ENCODE results near the gene ENPP4. TPM values are rescaled to one million over a fixed set of nuclear protein-coding genes. Genes with fewer than 3 reads are reported as not detected.

Gene ENPP4
- total RNA-seq, 2 experiments from 2014 or later = 7.1 to 9.2 TPM

DNA sequence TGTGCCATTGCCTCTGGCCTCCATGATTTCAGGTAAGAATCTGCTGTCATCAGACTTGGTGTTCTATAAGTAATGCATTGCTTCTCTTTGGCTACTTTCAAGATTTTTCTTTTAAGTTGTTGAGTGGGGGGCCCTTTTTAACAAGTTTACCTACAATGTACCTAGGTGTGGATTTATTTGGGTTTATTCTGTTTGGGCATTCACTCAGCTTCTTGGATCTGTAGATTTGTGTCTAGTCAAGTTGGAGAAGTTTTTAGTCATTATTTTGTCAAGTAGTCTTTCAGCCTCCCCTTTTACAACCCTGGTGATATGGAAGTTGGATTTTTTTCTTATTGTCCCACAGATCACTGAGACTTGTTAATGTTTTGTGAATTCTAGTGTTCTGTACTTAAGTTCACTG is 26.9 kb downstream of the ENPP4 start:
- Histone ChIP-seq H3K9me2 (ENCODE audit: insufficient read depth, low read length) (0 out of 2 replicates have a peak, but pooled peaks cover 4% of the 10 kb centered on the region), H3K79me2 (ENCODE audit: insufficient read depth, low read depth, low read length) (no peaks in the 10 kb centered on the region), H3K4me2 (ENCODE audit: low read length) (no peak overlapping the region), H3K9me3 (ENCODE audit: low read length) (no peaks in the 10 kb centered on the region), H3K4me3 (ENCODE audit: low read depth, low read length, poor library complexity, severe bottlenecking) (no peak overlapping the region), H2AFZ (ENCODE audit: low read length) (no peak overlapping the region), H3K36me3 (ENCODE audit: insufficient read depth, low read length) (no peaks in the 10 kb centered on the region), H4K20me1 (ENCODE audit: insufficient read depth, low read length) (no peaks in the 10 kb centered on the region), H3K4me1 (ENCODE audit: insufficient read depth, low read length, poor library complexity, severe bottlenecking) (no peaks in the 10 kb centered on the region), H3K27ac (ENCODE audit: low read depth, low read length, poor library complexity, severe bottlenecking) (no peak overlapping the region)
- DNase-seq (ENCODE audit: low spot score) = no peak
- TF ChIP-seq, protein P1, sequence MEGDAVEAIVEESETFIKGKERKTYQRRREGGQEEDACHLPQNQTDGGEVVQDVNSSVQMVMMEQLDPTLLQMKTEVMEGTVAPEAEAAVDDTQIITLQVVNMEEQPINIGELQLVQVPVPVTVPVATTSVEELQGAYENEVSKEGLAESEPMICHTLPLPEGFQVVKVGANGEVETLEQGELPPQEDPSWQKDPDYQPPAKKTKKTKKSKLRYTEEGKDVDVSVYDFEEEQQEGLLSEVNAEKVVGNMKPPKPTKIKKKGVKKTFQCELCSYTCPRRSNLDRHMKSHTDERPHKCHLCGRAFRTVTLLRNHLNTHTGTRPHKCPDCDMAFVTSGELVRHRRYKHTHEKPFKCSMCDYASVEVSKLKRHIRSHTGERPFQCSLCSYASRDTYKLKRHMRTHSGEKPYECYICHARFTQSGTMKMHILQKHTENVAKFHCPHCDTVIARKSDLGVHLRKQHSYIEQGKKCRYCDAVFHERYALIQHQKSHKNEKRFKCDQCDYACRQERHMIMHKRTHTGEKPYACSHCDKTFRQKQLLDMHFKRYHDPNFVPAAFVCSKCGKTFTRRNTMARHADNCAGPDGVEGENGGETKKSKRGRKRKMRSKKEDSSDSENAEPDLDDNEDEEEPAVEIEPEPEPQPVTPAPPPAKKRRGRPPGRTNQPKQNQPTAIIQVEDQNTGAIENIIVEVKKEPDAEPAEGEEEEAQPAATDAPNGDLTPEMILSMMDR (conservative IDR thresholded peaks at IDR 0.05; ENCODE audit: low read length) = no peak
- TF ChIP-seq EZH2phosphoT487 (IDR thresholded peaks at IDR 0.05; ENCODE audit: borderline replicate concordance, low read depth, low read length) = no peak
- ChIA-PET POLR2A (no interaction called here), CTCF (ENCODE audit: unreplicated experiment) (no interaction called here)
- no TSS peak for BruUV-seq (replicated peaks)
- intact Hi-C loops (cut with micrococcal nuclease; ENCODE audit: unreplicated experiment) = no loop called here

DNA sequence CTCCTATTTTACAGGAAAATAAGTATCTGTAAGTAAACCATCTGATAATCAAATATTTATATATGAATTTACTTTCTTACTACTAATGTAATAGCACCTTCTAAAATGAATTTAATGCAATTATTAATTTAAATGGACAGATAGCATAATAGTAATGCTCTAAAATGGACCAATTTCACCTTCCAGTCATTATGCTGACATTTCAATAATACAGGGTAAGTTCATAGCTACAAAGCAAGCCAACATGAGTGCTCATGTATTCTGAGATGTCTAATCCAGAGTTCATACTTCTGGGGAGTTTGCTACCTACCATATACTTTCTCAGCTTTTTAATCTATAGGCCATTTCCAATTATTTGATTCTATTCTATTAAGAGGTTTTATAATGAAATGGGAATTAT is 29.4 kb downstream of the ENPP4 start:
- no peaks in the 10 kb centered on the region for H4K20me1 ChIP-seq (ENCODE audit: insufficient read depth, low read length)
- no TSS peak for BruUV-seq (replicated peaks)
- H3K4me1 ChIP-seq (ENCODE audit: insufficient read depth, low read length, poor library complexity, severe bottlenecking) = no peaks in the 10 kb centered on the region
- ChIA-PET CTCF (ENCODE audit: unreplicated experiment) (no interaction called here), POLR2A (interaction anchor here (0.7 kb wide), 1 partner anchor 1793 kb away, joined by 3 read pairs; no protein-coding TSS in a partner anchor)
- 0 out of 2 replicates have a peak, but pooled peaks cover 2% of the 10 kb centered on the region for H3K9me2 ChIP-seq (ENCODE audit: insufficient read depth, low read length)
- H3K9me3 ChIP-seq (ENCODE audit: low read length) = no peaks in the 10 kb centered on the region
- H2AFZ ChIP-seq (ENCODE audit: low read length) = no peak overlapping the region
- H3K27ac ChIP-seq (ENCODE audit: low read depth, low read length, poor library complexity, severe bottlenecking) = no peak overlapping the region
- H3K4me2 ChIP-seq (ENCODE audit: low read length) = no peak overlapping the region
- no peak for TF ChIP-seq EZH2phosphoT487 (IDR thresholded peaks at IDR 0.05; ENCODE audit: borderline replicate concordance, low read depth, low read length)
- TF ChIP-seq, protein P1 (conservative IDR thresholded peaks at IDR 0.05; ENCODE audit: low read length) = no peak
- H3K4me3 ChIP-seq (ENCODE audit: low read depth, low read length, poor library complexity, severe bottlenecking) = no peak overlapping the region
- intact Hi-C loops (cut with micrococcal nuclease; ENCODE audit: unreplicated experiment) = no loop called here
- DNase-seq (ENCODE audit: low spot score) = no peak
- H3K36me3 ChIP-seq (ENCODE audit: insufficient read depth, low read length) = no peaks in the 10 kb centered on the region
- H3K79me2 ChIP-seq (ENCODE audit: insufficient read depth, low read depth, low read length) = no peaks in the 10 kb centered on the region

DNA sequence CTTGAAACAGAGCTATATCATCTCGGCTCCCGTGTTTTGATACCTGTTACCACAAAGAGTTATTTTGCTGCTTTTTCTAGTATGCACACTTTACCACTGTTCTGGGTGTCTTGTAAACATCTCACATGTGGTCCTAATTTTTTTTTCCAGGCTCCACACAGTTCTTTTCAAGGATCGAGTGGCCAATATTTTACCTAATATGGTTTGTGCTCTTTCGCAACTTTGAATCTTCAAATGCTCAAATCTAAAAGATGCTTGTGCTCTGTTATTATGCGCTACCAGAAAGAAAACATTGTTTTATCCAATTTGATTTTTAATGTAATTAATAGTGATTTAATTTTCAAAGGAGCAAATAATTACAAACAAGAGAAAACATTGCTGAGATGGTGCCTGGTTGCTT is 30.3 kb downstream of the ENPP4 start:
- H3K79me2 ChIP-seq (ENCODE audit: insufficient read depth, low read depth, low read length) = no peaks in the 10 kb centered on the region
- H3K9me2 ChIP-seq (ENCODE audit: insufficient read depth, low read length) = no peaks in the 10 kb centered on the region
- intact Hi-C loops (cut with micrococcal nuclease; ENCODE audit: unreplicated experiment) = no loop called here
- no TSS peak for BruUV-seq (replicated peaks)
- no peak overlapping the region for H3K4me3 ChIP-seq (ENCODE audit: low read depth, low read length, poor library complexity, severe bottlenecking)
- H3K9me3 ChIP-seq (ENCODE audit: low read length) = no peaks in the 10 kb centered on the region
- TF ChIP-seq, protein P1 (conservative IDR thresholded peaks at IDR 0.05; ENCODE audit: low read length) = no peak
- no peak for TF ChIP-seq EZH2phosphoT487 (IDR thresholded peaks at IDR 0.05; ENCODE audit: borderline replicate concordance, low read depth, low read length)
- no peak for DNase-seq (ENCODE audit: low spot score)
- H3K4me2 ChIP-seq (ENCODE audit: low read length) = no peak overlapping the region
- no peaks in the 10 kb centered on the region for H4K20me1 ChIP-seq (ENCODE audit: insufficient read depth, low read length)
- no peak overlapping the region for H3K27ac ChIP-seq (ENCODE audit: low read depth, low read length, poor library complexity, severe bottlenecking)
- ChIA-PET POLR2A (no interaction called here), CTCF (ENCODE audit: unreplicated experiment) (no interaction called here)
- no peaks in the 10 kb centered on the region for H3K4me1 ChIP-seq (ENCODE audit: insufficient read depth, low read length, poor library complexity, severe bottlenecking)
- no peak overlapping the region for H2AFZ ChIP-seq (ENCODE audit: low read length)
- H3K36me3 ChIP-seq (ENCODE audit: insufficient read depth, low read length) = no peaks in the 10 kb centered on the region
